CD4-positive, alpha-beta T cell treated with Interleukin-1 beta for 1 hour (primary cell): Measurements from ENCODE around the gene PRICKLE4.
"Not testable (repeated sequence)": the region's sequence is repeated elsewhere in the genome, so short reads cannot be mapped to it uniquely, and the experiment has no call there.

Experiments used
- DNase-seq, 2 donors: peaks; one replicate each; pipeline ENCODE4 v3.0.0-alpha.2; 2020 to 2022

PRICKLE4 gene

GRCh38 chr6:41801380-41801779 lies 20.8 kb downstream of the PRICKLE4 start:
- no peak for DNase-seq

DNA sequence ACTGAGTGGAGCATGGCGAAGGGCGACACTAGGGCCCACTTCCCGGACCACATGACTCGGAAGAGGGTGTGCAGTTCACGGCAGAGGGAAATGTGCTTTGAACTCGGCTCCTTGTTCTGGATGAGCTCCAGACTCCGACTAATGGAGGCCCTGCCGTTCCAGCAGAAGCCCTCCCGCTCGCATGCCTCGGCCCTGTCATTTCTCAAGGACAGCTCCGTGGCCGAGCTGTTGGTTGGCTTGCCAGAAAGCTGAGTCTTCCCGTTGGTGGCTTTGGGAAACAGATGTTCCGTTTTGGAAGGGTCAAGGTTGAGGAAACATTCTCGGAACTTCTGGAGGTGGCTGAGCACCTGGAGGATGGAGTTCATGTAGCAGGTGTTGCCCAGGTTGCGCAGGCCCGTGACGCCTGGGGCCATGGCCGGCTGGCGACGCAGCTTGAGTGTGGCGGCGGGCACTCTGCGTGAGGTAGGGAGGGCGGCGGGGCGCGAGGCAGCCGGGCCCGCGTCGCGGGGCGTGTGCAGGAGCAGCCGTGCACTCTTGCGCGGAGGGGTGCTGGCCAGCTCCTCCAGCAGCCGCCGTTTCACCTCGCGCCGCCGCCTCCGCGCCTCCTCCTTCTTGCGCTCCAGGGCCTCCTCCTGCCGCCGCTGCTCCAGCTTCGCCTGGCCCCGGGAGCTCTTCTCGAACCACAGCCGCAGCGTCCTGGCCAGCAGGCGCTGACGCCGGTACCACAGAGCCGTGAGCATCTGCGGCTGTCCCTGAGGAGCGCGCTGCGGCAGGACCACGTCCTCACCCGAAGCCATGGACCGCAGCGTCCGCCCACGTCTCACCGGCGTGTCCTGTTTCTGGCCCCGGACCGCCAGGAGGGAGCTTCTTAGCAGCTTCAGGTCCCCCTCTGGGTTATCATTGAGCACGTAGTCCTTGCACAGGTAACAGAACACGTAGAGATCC lies 25.5 kb downstream of the PRICKLE4 start:
- DNase-seq, result no peak

GRCh38 chr6:41811095-41811494 lies 30.5 kb downstream of the PRICKLE4 start:
- DNase-seq, result no peak

DNA sequence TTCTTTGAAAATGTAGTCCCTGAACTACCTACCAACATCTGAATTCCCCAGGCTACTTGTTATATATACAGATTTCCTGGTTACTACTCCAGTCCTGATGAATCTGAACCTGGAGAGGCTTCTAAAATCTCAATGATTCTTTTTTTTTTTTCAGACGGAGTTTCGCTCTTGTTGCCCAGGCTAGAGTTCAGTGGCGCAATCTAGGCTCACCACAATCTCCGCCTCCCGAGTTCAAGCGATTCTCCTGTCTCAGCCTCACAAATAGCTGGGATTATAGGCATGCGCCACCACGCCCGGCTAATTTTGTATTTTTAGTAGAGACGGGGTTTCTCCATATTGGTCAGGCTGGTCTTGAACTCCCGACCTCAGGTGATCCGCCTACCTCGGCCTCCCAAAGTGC lies 31.4 kb downstream of the PRICKLE4 start:
- not testable (repeated sequence) for DNase-seq

DNA sequence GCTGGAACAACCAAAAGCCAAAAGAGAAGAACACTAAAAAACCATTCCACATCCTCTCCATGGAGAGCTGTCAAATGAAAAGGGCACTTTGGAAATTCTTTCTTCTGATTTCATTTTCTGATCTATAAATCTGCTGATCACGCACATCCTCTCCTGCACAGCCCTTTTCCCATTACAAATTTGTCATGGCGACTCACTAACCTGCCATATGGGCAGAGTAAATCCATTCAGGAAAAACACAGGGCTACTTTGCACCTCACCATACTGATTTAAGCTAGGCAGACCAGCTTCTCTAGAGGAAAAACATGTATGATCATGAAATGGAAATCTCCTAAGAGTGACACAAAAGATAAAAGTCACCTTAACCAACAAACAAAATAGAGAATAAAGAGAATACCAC lies 32.9 kb downstream of the PRICKLE4 start:
- no peak for DNase-seq

DNA sequence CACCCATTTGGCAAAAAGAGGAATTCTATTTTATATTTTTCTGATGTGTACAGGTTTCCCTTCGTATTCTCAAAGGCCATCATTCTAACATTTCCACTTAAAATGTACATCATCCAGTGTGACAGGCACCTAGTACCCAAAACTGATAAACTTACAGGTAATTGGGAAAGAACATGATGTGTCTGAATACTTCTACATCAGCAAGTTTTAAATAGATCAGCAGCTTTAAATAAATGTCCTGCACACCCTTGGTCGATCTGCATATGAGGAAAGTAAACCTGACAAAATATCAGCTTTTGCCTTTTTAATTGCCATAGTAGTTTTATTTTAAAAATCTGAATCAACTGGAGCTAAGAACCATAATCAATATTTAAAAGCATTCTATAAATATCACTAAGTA lies 33.4 kb downstream of the PRICKLE4 start:
- DNase-seq, result no peak

DNA sequence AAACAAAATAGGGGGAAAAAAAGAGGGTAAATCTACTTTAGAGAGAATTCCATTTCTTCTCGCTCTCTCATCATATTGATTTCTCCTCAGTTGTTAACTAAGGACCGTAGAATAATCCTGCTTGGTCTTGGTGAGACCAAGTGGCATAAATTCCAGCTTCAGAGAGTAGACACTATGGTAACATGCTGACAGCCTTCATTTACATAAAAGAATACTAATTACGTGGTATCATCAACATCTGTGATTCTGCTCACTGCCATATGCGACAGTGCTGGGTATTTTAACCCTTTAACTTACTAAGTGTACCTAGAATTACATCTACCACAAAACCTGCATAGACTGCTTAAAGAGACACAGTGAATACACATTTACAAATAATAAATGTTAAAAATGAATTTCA lies 34.0 kb downstream of the PRICKLE4 start:
- no peak for DNase-seq

- no peak for DNase-seq
These were observed 35.0 kb downstream of the PRICKLE4 start for GRCh38 chr6:41815587-41815986.

GRCh38 chr6:41818271-41819054 lies 37.9 kb downstream of the PRICKLE4 start:
- DNase-seq, result no peak

DNA sequence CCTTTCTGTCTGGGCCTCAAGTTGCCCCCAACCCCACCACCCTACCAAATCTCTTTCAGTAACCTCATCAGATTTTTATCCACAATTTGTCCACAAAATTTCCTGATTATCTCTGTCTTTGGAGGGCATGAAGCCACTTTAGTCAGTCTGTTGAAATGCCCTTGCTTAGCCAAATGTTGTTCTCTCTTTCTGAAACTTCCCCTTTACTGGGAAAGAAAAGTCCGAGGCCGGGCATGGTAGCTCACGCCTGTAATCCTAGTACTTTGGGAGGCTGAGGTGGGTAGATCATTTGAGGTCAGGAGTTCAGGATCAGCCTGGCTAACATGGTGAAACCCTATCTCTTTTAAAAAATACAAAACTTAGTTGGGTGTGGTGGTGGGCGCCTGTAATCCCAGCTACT lies 40.7 kb downstream of the PRICKLE4 start:
- no peak for DNase-seq

- DNase-seq, result no peak
These were observed 41.4 kb downstream of the PRICKLE4 start for GRCh38 chr6:41822021-41822420.

DNA sequence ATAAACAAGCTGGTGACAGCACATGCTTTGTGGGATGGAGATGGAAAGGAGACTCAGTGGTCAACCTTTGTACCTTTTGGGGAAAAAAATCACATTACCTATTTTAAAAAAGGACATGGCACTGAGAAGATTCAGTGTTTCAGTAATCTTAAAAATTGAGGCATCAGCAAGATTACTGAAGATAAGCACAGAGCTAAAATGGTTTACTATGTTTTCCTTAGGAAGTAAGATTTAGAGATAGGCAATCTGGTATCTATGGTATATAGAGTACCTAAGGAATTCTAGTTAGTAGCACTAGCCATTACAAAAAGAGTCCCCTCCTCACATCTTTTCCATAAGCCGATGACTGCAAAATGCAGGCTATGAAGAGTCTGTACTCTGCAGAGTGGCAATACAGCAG lies 42.6 kb downstream of the PRICKLE4 start:
- no peak for DNase-seq

GRCh38 chr6:41824571-41825569 lies 44.3 kb downstream of the PRICKLE4 start:
- DNase-seq, result no peak

DNA sequence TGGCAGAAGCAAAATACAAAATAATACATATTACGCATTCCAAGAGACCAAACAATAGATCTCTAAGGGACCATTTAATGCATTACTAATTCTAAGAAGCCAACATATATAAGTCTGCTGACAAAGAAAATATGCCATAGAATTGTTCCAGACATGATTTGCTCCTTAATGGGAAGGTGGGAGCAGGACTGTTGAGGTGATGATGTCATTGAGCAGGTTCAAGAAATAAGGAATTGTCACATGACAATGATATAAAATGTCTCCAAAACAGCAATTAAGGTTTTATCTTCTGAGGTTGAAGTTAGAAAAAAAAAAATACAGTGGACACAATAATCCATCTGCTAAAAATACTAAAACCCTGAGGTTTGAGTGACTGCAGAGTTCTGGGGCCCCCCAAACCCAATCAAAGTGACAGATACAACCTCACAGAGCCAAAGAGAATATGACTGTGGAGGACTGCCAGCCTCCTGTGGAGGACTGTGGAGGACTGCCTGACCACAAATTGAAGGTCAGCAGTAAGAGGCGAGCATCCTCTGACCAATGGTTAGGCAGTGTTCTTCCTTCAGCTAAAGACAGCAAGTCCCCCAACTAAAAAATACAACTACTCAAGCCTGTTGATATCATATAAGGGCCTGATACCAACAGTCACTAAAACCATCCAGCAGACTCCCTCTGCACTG lies 45.9 kb downstream of the PRICKLE4 start:
- DNase-seq, result no peak

DNA sequence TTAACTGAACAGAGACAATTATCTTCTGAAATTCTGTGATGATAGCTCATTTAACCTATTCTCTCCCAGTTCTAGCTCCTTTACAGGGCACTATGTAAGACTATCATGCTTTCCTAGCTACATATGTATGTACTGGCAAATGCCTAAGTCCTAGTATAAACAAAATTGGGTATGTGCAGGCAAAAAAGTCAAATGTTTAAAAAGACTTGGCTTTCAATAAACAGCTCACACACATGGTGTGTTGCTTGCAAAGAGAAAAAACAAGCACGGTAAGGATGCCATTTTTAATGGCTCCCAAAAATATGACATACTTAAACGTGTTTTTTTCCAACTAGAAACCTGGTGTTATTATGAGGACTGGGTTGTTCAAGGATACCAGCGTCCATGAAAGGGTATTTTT lies 51.7 kb downstream of the PRICKLE4 start:
- no peak for DNase-seq

GRCh38 chr6:41836022-41836659 lies 55.6 kb downstream of the PRICKLE4 start:
- no peak for DNase-seq

GRCh38 chr6:41836660-41837052 lies 56.1 kb downstream of the PRICKLE4 start:
- no peak for DNase-seq
